Stomach (tissue), 9 donors: ENCODE results near the gene GHRHR. TPM values are rescaled to one million over a fixed set of nuclear protein-coding genes. Genes with fewer than 3 reads are reported as not detected.

Source experiments
- DNase-seq, 2 donors: peaks; one replicate each; pipeline versions ENCODE4 v3.0.0 to v3.0.0-alpha.2; 2013 to 2019
- H3K27ac ChIP-seq, 5 donors: fragments of 200-600 bp in 4 of 5; sonication (generic) in 4 of 5; one replicate each; pipeline ENCODE4 v1.5.1; 2013 to 2019; ENCODE audit warnings: mild to moderate bottlenecking in 1 of 5, moderate library complexity in 1 of 5
- H3K27me3 ChIP-seq, 3 donors: fragments of 200-600 bp; sonication (generic); one replicate each; pipeline ENCODE4 v1.5.1; 2017 to 2019; ENCODE audit warnings: mixed run types in 1 of 3
- H3K36me3 ChIP-seq, 4 donors: fragments of 200-600 bp; sonication (generic); 1 replicate in 3 of 4; 2 replicates in 1 of 4; pipeline ENCODE4 v1.5.1; 2016 to 2019
- H3K4me1 ChIP-seq, 4 donors: fragments of 200-600 bp; sonication (generic); one replicate each; pipeline ENCODE4 v1.5.1; 2016 to 2019
- H3K4me3 ChIP-seq, 4 donors: fragments of 200-600 bp; sonication (generic) in 3 of 4; one replicate each; pipeline ENCODE4 v1.5.1; 2016 to 2019; ENCODE audit warnings: mild to moderate bottlenecking in 1 of 4
- H3K9me3 ChIP-seq, 4 donors: fragments of 200-600 bp; sonication (generic); one replicate each; pipeline ENCODE4 v1.5.1; 2016 to 2019
- EP300 ChIP-seq: sonication (generic); formaldehyde crosslinking; IDR thresholded peaks from one replicate; pipeline ENCODE4 v1.6.1; 2017; ENCODE audit warnings: antibody characterized with exemption
- POLR2A ChIP-seq, 4 donors: fragments of 450-650 bp; IDR thresholded peaks; one replicate each; pipeline ENCODE4 v1.6.1; 2016; ENCODE audit warnings: antibody characterized with exemption in 4 of 4, control low read depth in 2 of 4, mild to moderate bottlenecking in 1 of 4, moderate library complexity in 1 of 4
- POLR2AphosphoS5 ChIP-seq, 3 donors: sonication (generic); formaldehyde crosslinking; IDR thresholded peaks; one replicate each; pipeline ENCODE4 v1.6.1; 2016; ENCODE audit warnings: antibody characterized with exemption in 3 of 3
- WGBS, 5 donors: extraction: QIAGEN DNeasy Blood & Tissue Kit in 3 of 5; methylation state at CpG; one replicate each; pipeline versions ENCODE4 v1.1.5 to v1.1.7; 2013 to 2018; 5-methylcytosine and 5-hydroxymethylcytosine counted together
- intact Hi-C: fragments of 100-400 bp; cut with DNase I; formaldehyde crosslinking; loops from one replicate; pipeline ENCODE4 v1.15.1; 2023; ENCODE audit warnings: low total_unique reads
- polyA plus RNA-seq, 3 donors: library from polyadenylated mRNA; stranded (reverse); fragments of 200-250 nt; gene quantifications; one replicate each; pipeline ENCODE4 v1.2.3, GENCODE V29; 2013
- total RNA-seq, 5 donors: library from RNA; depleted of rRNA; stranded (reverse); fragments of >200 nt; gene quantifications; one replicate each; pipeline versions ENCODE4 v1.1.0 to v1.2.3, GENCODE V29; 2014 to 2016
- TF ChIP-seq, protein P1 (sequence below), 7 experiments: fragments of 450-650 bp in 4 of 7; fragments of 200-600 bp in 3 of 7; sonication (generic) in 3 of 7; IDR thresholded peaks; one replicate each; pipeline ENCODE4 v1.5.1; 2016 to 2019; ENCODE audit warnings: antibody characterized with exemption in 7 of 7, control low read depth in 2 of 7, mild to moderate bottlenecking in 1 of 7
- donor health status: healthy with polysubstance abuse.
- donor health status: Bipolar disorder and iron deficiency.
- donor health status: healthy.

Gene GHRHR
- total and polyA plus RNA-seq, 8 donors: 0.33 TPM; not detected in 7

GRCh38 chr7:31002256-31002655 lies 38.5 kb downstream of the GHRHR start:
- TF ChIP-seq, protein P1, sequence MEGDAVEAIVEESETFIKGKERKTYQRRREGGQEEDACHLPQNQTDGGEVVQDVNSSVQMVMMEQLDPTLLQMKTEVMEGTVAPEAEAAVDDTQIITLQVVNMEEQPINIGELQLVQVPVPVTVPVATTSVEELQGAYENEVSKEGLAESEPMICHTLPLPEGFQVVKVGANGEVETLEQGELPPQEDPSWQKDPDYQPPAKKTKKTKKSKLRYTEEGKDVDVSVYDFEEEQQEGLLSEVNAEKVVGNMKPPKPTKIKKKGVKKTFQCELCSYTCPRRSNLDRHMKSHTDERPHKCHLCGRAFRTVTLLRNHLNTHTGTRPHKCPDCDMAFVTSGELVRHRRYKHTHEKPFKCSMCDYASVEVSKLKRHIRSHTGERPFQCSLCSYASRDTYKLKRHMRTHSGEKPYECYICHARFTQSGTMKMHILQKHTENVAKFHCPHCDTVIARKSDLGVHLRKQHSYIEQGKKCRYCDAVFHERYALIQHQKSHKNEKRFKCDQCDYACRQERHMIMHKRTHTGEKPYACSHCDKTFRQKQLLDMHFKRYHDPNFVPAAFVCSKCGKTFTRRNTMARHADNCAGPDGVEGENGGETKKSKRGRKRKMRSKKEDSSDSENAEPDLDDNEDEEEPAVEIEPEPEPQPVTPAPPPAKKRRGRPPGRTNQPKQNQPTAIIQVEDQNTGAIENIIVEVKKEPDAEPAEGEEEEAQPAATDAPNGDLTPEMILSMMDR (IDR thresholded peaks at IDR 0.05): no peak
- TF ChIP-seq POLR2A (IDR thresholded peaks at IDR 0.05) (no peak), POLR2AphosphoS5 (IDR thresholded peaks at IDR 0.05) (no peak), EP300 (no peak)
- no peak overlapping the region for H3K27ac ChIP-seq
- peaks cover 0 to 15% (median 4%) of the 10 kb centered on the region in 3 donors for H3K27me3 ChIP-seq
- H3K36me3 ChIP-seq: no peaks in the 10 kb centered on the region
- no peak overlapping the region for H3K4me3 ChIP-seq
- no peaks in the 10 kb centered on the region for H3K4me1 ChIP-seq
- peaks cover 0 to 9% (median 0%) of the 10 kb centered on the region in 4 donors for H3K9me3 ChIP-seq
- no peak for DNase-seq
- intact Hi-C loops: no loop called here
- WGBS, 5 donors: 64 to 75% (median 73%) methylated on average over 6 of the region's 6 CpGs

GRCh38 chr7:31003097-31003496 lies 39.3 kb downstream of the GHRHR start:
- Histone ChIP-seq H3K27me3 (peaks cover 0 to 23% (median 8%) of the 10 kb centered on the region in 3 donors), H3K27ac (no peak overlapping the region), H3K4me3 (no peak overlapping the region), H3K9me3 (peaks cover 0 to 9% (median 0%) of the 10 kb centered on the region in 4 donors), H3K4me1 (no peaks in the 10 kb centered on the region), H3K36me3 (no peaks in the 10 kb centered on the region)
- TF ChIP-seq POLR2A (IDR thresholded peaks at IDR 0.05) (no peak), EP300 (no peak), POLR2AphosphoS5 (IDR thresholded peaks at IDR 0.05) (no peak)
- TF ChIP-seq, protein P1 (IDR thresholded peaks at IDR 0.05): no peak
- DNase-seq: no peak
- WGBS, 5 donors: 72 to 88% (median 81%) methylated on average over 2 of the region's 2 CpGs
- intact Hi-C loops: no loop called here

DNA sequence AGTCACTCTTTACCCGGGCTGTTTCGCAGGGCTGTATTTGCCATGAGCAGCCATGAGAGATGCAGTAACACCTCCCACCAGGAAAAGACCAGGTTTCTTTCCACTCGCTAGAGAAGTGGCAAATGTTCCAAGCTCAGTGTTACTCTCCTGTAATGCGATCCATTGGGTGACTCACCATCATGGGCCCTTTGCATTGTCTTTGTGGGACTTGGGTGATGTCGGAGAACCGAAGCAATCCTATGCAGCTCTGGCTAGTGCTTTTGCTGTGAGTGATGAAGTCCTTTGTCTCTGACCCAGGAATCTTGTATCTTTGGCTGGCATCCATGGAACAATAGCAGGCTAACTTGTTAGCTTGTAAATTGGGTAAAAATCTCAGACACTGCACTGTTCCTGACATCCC lies 40.0 kb downstream of the GHRHR start:
- Histone ChIP-seq H3K9me3 (peaks cover 0 to 9% (median 0%) of the 10 kb centered on the region in 4 donors), H3K36me3 (no peaks in the 10 kb centered on the region), H3K27me3 (peaks cover 0 to 23% (median 8%) of the 10 kb centered on the region in 3 donors), H3K4me1 (no peaks in the 10 kb centered on the region), H3K27ac (no peak overlapping the region), H3K4me3 (no peak overlapping the region)
- no peak for TF ChIP-seq POLR2A (IDR thresholded peaks at IDR 0.05)
- no peak for DNase-seq
- whole genome bisulfite sequencing, 5 donors: 85 to 93% (median 92%) methylated on average over 4 to 6 of the region's 6 CpGs
- intact Hi-C loops: no loop called here

GRCh38 chr7:31004393-31004792 lies 40.6 kb downstream of the GHRHR start:
- Histone ChIP-seq H3K27ac (no peak overlapping the region), H3K36me3 (no peaks in the 10 kb centered on the region), H3K4me1 (no peaks in the 10 kb centered on the region), H3K4me3 (no peak overlapping the region), H3K27me3 (peaks cover 0 to 23% (median 8%) of the 10 kb centered on the region in 3 donors), H3K9me3 (peaks cover 0 to 9% (median 0%) of the 10 kb centered on the region in 4 donors)
- 52 to 69% (median 61%) methylated on average over 1 of the region's 1 CpG for WGBS, 5 donors
- intact Hi-C loops: no loop called here
- no peak for DNase-seq
- no peak for TF ChIP-seq EP300
- no peak for TF ChIP-seq POLR2AphosphoS5 (IDR thresholded peaks at IDR 0.05)
- no peak for TF ChIP-seq POLR2A (IDR thresholded peaks at IDR 0.05)
- TF ChIP-seq, protein P1 (IDR thresholded peaks at IDR 0.05): no peak

GRCh38 chr7:31006857-31007256 lies 43.1 kb downstream of the GHRHR start:
- 44 to 61% (median 56%) methylated on average over 4 to 6 of the region's 6 CpGs for WGBS, 5 donors
- H3K27me3 ChIP-seq: peaks cover 0 to 23% (median 8%) of the 10 kb centered on the region in 3 donors
- H3K9me3 ChIP-seq: peaks cover 0 to 9% (median 0%) of the 10 kb centered on the region in 4 donors
- H3K27ac ChIP-seq: no peak overlapping the region
- DNase-seq: no peak
- no peaks in the 10 kb centered on the region for H3K4me1 ChIP-seq
- intact Hi-C loops: no loop called here
- H3K4me3 ChIP-seq: no peak overlapping the region
- no peaks in the 10 kb centered on the region for H3K36me3 ChIP-seq
- TF ChIP-seq, protein P1 (IDR thresholded peaks at IDR 0.05): no peak
- TF ChIP-seq EP300 (no peak), POLR2A (IDR thresholded peaks at IDR 0.05) (no peak), POLR2AphosphoS5 (IDR thresholded peaks at IDR 0.05) (no peak)
